Endothelial cell of umbilical vein (primary cell): ENCODE data around the gene CD63. TPM values are rescaled to one million over a fixed set of nuclear protein-coding genes. Genes with fewer than 3 reads are reported as not detected.

Source experiments
- BruUV-seq: library from RNA; stranded (reverse); fragments of 400-500 nt; replicated peaks from 2 replicates; lab custom pipeline; 2021; lab: Mats Ljungman, UMichigan
- CTCF ChIA-PET: fragments of 300-600, 350-600 bp; sonication (Branson Sonifier 250); formaldehyde crosslinking; loops from one replicate; lab custom pipeline; 2021; ENCODE audit warnings: antibody characterized with exemption, inconsistent platforms; lab: Charles Lee
- POLR2A ChIA-PET: fragments of 300-600, 350-600 bp; sonication (Branson Sonifier 250); formaldehyde crosslinking; loops from one replicate; lab custom pipeline; 2021; ENCODE audit warnings: antibody characterized with exemption, inconsistent platforms; lab: Charles Lee
- DNase-seq: peaks from one replicate; pipeline ENCODE4 v3.0.0-alpha.2; 2011; ENCODE audit warnings: low read depth, low spot score
- FAIRE-seq: peaks from 2 replicates; lab custom pipeline; 2011; peaks lifted over from hg19 to GRCh38; lab: Jason Lieb, UNC
- H2AFZ ChIP-seq: 2 replicates; pipeline ENCODE4 v1.6.0; 2012; ENCODE audit warnings: low read depth, low read length, control low read depth, inconsistent platforms
- H3K27ac ChIP-seq: 2 replicates; pipeline ENCODE4 v1.5.1; 2011; ENCODE audit warnings: low read depth, mild to moderate bottlenecking, control low read depth, low read length, moderate library complexity; ENCODE audit not compliant: insufficient read depth
- H3K27me3 ChIP-seq, 2 experiments: 2 replicates each; pipeline versions ENCODE4 v1.6.0 to v1.6.1; 2011; ENCODE audit warnings: low read length in 2 of 2, mixed read lengths in 1 of 2; ENCODE audit not compliant: control insufficient read depth in 2 of 2, insufficient read depth in 2 of 2
- H3K36me3 ChIP-seq, 2 experiments: 2 replicates in 1 of 2; 3 replicates in 1 of 2; pipeline ENCODE4 v1.5.1; 2011; ENCODE audit warnings: low read length in 2 of 2, mild to moderate bottlenecking in 1 of 2, moderate library complexity in 1 of 2; ENCODE audit not compliant: control insufficient read depth in 2 of 2, insufficient read depth in 2 of 2; ENCODE audit errors: extremely low read depth in 1 of 2
- H3K4me1 ChIP-seq: 3 replicates; pipeline ENCODE4 v1.5.1; 2011; ENCODE audit warnings: mild to moderate bottlenecking, low read length; ENCODE audit not compliant: control insufficient read depth, insufficient read depth; ENCODE audit errors: extremely low read depth
- H3K4me2 ChIP-seq: 2 replicates; pipeline ENCODE4 v1.6.1; 2011; ENCODE audit warnings: low read length, control low read depth, mixed read lengths; ENCODE audit not compliant: insufficient read depth
- H3K4me3 ChIP-seq, 3 experiments: fragments of 200-600 bp in 1 of 3; sonication (generic), shearing (Covaris generic) in 1 of 3; replicated peaks in 1 of 3; 2 replicates each; pipeline ENCODE4 v1.5.1; 2011 to 2016; ENCODE audit warnings: control low read depth in 3 of 3, low read length in 3 of 3, mild to moderate bottlenecking in 2 of 3, inconsistent platforms in 1 of 3, low read depth in 1 of 3, moderate library complexity in 1 of 3; ENCODE audit not compliant: insufficient read depth in 1 of 3
- H3K79me2 ChIP-seq: 2 replicates; pipeline ENCODE4 v1.6.0; 2012; ENCODE audit warnings: low read length, inconsistent platforms; ENCODE audit not compliant: control insufficient read depth, insufficient read depth
- H3K9ac ChIP-seq: replicated peaks from 2 replicates; pipeline ENCODE3; 2011; ENCODE audit warnings: low read length, control low read depth; ENCODE audit not compliant: insufficient read depth; ENCODE audit errors: extremely low read depth
- H3K9me1 ChIP-seq: replicated peaks from 3 replicates; pipeline ENCODE4 v1.6.0; 2011; ENCODE audit warnings: mild to moderate bottlenecking, low read length; ENCODE audit not compliant: control insufficient read depth, insufficient read depth; ENCODE audit errors: extremely low read depth
- H3K9me3 ChIP-seq: replicated peaks from 2 replicates; pipeline ENCODE4 v1.5.1; 2012; ENCODE audit warnings: low read length, inconsistent platforms; ENCODE audit not compliant: control insufficient read depth, insufficient read depth
- H4K20me1 ChIP-seq: replicated peaks from 2 replicates; pipeline ENCODE3; 2011; ENCODE audit warnings: mild to moderate bottlenecking, low read length; ENCODE audit not compliant: control insufficient read depth, insufficient read depth; ENCODE audit errors: extremely low read depth
- CTCF ChIP-seq, 2 donors: IDR thresholded peaks; 1 replicate in 1 of 2; 2 replicates in 1 of 2; pipeline ENCODE4 v1.5.1; 2011; ENCODE audit warnings: low read length in 2 of 2, mild to moderate bottlenecking in 2 of 2, moderate library complexity in 2 of 2, control low read depth in 1 of 2, inconsistent platforms in 1 of 2, low read depth in 1 of 2; ENCODE audit not compliant: insufficient read depth in 1 of 2; ENCODE audit errors: extremely low read depth in 1 of 2
- EZH2 ChIP-seq: IDR thresholded peaks from 2 replicates; pipeline ENCODE4 v1.6.1; 2012; ENCODE audit warnings: borderline replicate concordance, low read depth, mild to moderate bottlenecking, moderate library complexity, low read length, inconsistent platforms; ENCODE audit not compliant: severe bottlenecking
- FOS ChIP-seq: IDR thresholded peaks from 2 replicates; pipeline ENCODE4 v1.6.1; 2011; ENCODE audit warnings: mild to moderate bottlenecking, low read length, moderate library complexity, borderline replicate concordance; ENCODE audit not compliant: insufficient read depth
- GATA2 ChIP-seq: IDR thresholded peaks from 2 replicates; pipeline ENCODE4 v1.7.0; 2011; ENCODE audit warnings: low read depth, mild to moderate bottlenecking, moderate library complexity, mixed read lengths, low read length; ENCODE audit not compliant: insufficient read length, insufficient read depth
- JUN ChIP-seq: IDR thresholded peaks from 2 replicates; pipeline ENCODE4 v1.6.1; 2011; ENCODE audit warnings: borderline replicate concordance, low read depth; ENCODE audit not compliant: insufficient read length, insufficient read depth
- MAX ChIP-seq: IDR thresholded peaks from 2 replicates; pipeline ENCODE4 v1.6.1; 2011; ENCODE audit not compliant: insufficient read depth, insufficient read length
- MYC ChIP-seq: IDR thresholded peaks from one replicate; pipeline ENCODE4 v1.6.1; 2011; ENCODE audit warnings: mild to moderate bottlenecking, low read depth, low read length
- POLR2A ChIP-seq: IDR thresholded peaks from 2 replicates; pipeline ENCODE4 v1.6.1; 2012; ENCODE audit warnings: low read depth, mild to moderate bottlenecking, control low read depth, low read length
- POLR2AphosphoS5 ChIP-seq: IDR thresholded peaks from 2 replicates; pipeline ENCODE4 v1.6.1; 2012; ENCODE audit warnings: low read depth, mild to moderate bottlenecking, control low read depth, low read length, moderate library complexity; ENCODE audit not compliant: insufficient read depth
- dilution Hi-C: fragments of 300-500 bp; cut with MboI; formaldehyde crosslinking; loops from one replicate; pipeline ENCODE4 v1.15.0; 2019; ENCODE audit warnings: low sequenced_read_pairs; ENCODE audit not compliant: extremely low pct_ligation_motif_present
- intact Hi-C: fragments of 100-400 bp; cut with micrococcal nuclease; formaldehyde crosslinking; loops from one replicate; pipeline ENCODE4 v1.10.0; 2022
- polyA plus RNA-seq, 4 experiments: library from polyadenylated mRNA; depleted of rRNA in 3 of 4; stranded (reverse) in 3 of 4; unstranded in 1 of 4; fragments of >200 nt; gene quantifications; 2 replicates each; pipeline versions ENCODE4 v1.2.1 to v1.2.3, GENCODE V29; 2011 to 2012; ENCODE audit warnings: missing spikeins in 1 of 4
- total RNA-seq: library from RNA; stranded (reverse); gene quantifications from 2 replicates; pipeline ENCODE4 v1.2.3, GENCODE V29; 2021

Gene CD63
- total and polyA plus RNA-seq, 2 donors (not counting 3 experiments of a cell fraction or from before 2014, with no cell fraction given): 1,054 to 1,429 TPM

GRCh38 chr12:55734595-55734994, 5.8 kb upstream of the CD63 start:
- H3K9ac ChIP-seq: no peak overlapping the region
- BruUV-seq: no TSS peak
- H3K9me1 ChIP-seq: no peaks in the 10 kb centered on the region
- TF ChIP-seq GATA2 (no peak), MAX (no peak), MYC (no peak), EZH2 (no peak), FOS (no peak), CTCF (IDR thresholded peaks at IDR 0.05; ENCODE audit: extremely low read depth in 1 of 2, insufficient read depth in 1 of 2, low read depth in 1 of 2, low read length in 2 of 2) (no peak), JUN (no peak), POLR2A (no peak), POLR2AphosphoS5 (no peak)
- H4K20me1 ChIP-seq: no peaks in the 10 kb centered on the region
- H3K79me2 ChIP-seq: no peaks in the 10 kb centered on the region
- DNase-seq (no peak), FAIRE-seq (no peak)
- intact Hi-C loops (no loop called here), dilution Hi-C loops (no loop called here)
- peaks cover 18% of the 10 kb centered on the region for H3K4me1 ChIP-seq
- no peak overlapping the region for H3K27ac ChIP-seq
- no peaks in the 10 kb centered on the region for H3K27me3 ChIP-seq
- no peak overlapping the region for H3K4me3 ChIP-seq
- no peak overlapping the region for H3K4me2 ChIP-seq
- ChIA-PET CTCF (interaction anchor here (8.2 kb wide), 1 partner anchor 14 kb away, joined by 151 read pairs; the partner anchor contains the start of genes BLOC1S1 and RDH5), POLR2A (no interaction called here)
- H2AFZ ChIP-seq: no peak overlapping the region
- H3K36me3 ChIP-seq: no peaks in the 10 kb centered on the region
- no peaks in the 10 kb centered on the region for H3K9me3 ChIP-seq
